ENCODE results near the gene MMS22L.
A peak's percentile ranks its signal among the peaks of the same experiment; 100 is the strongest.

Gene MMS22L

DNA sequence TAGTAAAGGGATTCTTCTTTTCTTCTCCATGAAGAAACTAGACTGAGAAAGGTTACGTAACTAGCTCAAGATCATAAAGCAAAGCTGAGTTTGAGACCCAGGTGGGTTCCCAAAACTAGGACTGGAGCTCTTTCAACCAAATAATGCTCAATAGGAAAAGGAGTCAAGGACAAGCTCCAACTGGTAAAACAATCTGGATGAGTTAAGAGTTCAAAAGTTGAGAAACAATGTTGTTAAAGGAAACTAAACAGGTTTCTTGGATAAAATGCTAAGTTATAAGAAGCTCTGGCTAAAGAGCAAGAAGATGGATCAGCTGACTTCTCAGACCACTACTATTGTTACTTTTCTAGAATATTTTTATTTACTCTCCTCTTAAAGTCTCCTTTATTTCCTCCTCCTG is 137.3 kb downstream of the MMS22L start:
- H3K9me3 Mint-ChIP-seq = no peaks in the 10 kb centered on the region
- no peak for DNase-seq (ENCODE audit: low spot score)
- no peaks in the 10 kb centered on the region for H3K27me3 Mint-ChIP-seq (ENCODE audit: low read depth)
- no peak overlapping the region for H3K4me3 Mint-ChIP-seq
- no peak overlapping the region for H3K27ac Mint-ChIP-seq
- H3K36me3 Mint-ChIP-seq (ENCODE audit: low read depth) = peaks cover 25% of the 10 kb centered on the region
- H3K4me1 Mint-ChIP-seq (ENCODE audit: low read depth) = no peaks in the 10 kb centered on the region

DNA sequence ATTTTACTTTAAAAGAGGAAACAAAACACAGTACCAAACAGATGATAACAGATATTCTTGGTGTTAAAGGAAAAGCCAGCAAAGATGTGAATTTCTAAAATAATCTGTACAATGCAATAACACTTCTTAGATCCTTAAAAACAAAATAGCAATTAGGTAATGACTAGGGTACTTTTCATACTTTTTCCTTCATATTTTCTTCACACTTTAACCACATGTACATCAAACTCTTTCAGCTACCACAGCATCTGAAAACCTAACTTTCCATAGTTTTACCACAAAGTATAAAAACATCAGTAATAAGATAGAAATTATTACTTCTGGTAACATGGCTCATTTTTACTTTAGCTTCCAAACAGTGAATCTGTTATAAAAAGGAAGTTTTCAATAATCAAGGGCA is 141.3 kb downstream of the MMS22L start:
- H3K27me3 Mint-ChIP-seq (ENCODE audit: low read depth) = no peaks in the 10 kb centered on the region
- H3K4me1 Mint-ChIP-seq (ENCODE audit: low read depth) = no peaks in the 10 kb centered on the region
- no peak overlapping the region for H3K27ac Mint-ChIP-seq

DNA sequence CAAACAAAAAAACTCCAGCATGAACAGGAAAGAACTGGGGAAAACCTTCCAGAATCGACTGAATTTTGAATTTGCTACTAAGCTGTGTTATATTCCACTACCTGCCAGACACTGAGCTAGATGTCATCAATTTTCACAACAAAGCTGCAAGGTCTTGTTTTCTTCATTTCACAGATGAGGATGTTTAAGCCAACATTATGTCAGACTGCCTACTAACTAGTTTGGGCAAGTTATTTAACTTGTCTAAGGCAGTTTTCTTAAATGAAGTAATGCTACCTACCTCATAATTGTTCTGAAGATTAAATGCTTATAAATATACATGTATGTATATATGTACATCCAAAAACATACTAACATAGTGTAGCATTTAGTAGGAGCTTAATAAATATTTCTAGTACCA is 144.4 kb downstream of the MMS22L start:
- no peaks in the 10 kb centered on the region for H3K9me3 Mint-ChIP-seq
- no peaks in the 10 kb centered on the region for H3K27me3 Mint-ChIP-seq (ENCODE audit: low read depth)
- H3K4me1 Mint-ChIP-seq (ENCODE audit: low read depth) = no peaks in the 10 kb centered on the region
- no peak overlapping the region for H3K27ac Mint-ChIP-seq
- no peak overlapping the region for H3K4me3 Mint-ChIP-seq
- DNase-seq (ENCODE audit: low spot score) = no peak
- peaks cover 3% of the 10 kb centered on the region for H3K36me3 Mint-ChIP-seq (ENCODE audit: low read depth)

More for the DNA sequence above, 141.3 kb downstream of the MMS22L start:
- no peak for DNase-seq (ENCODE audit: low spot score)
- Mint-ChIP-seq H3K36me3 (ENCODE audit: low read depth) (peaks cover 9% of the 10 kb centered on the region), H3K4me3 (no peak overlapping the region), H3K9me3 (no peaks in the 10 kb centered on the region)

DNA sequence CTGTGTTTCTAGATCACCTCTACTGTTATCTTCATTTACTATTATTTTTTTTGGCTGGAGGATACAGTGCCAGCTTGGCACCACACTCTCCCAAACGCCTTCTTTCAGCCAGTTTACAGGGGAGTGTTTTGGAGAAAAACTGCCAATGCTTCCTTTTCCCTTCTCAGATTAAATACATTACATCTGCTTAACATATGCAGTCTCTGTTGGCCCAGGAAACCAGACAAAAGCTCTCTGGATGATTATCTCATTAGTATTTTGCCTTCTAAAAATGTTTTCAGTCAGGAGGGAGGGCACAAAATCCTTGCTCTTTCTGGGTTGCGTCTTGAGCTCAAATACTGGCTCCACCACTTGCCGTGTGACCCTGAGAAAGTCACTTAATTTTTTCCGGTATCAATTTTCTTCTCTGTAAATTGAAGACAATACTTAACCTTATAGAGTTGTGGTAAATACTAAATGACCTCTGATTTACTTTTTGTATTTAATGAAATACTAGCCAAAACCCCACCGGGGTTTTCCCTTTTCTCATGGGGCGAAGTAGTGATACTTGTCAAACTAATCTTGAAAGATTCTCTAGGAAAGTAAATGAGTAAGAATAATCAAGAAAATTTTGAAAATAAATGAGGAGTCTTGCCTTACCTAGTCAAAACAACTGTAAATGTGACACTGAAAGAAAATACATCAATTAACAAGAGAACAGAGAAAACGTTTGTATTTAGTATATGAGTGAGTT is 146.2 kb downstream of the MMS22L start:
- DNase-seq (ENCODE audit: low spot score) = no peak
- H3K4me1 Mint-ChIP-seq (ENCODE audit: low read depth) = no peaks in the 10 kb centered on the region
- no peaks in the 10 kb centered on the region for H3K36me3 Mint-ChIP-seq (ENCODE audit: low read depth)
- no peaks in the 10 kb centered on the region for H3K27me3 Mint-ChIP-seq (ENCODE audit: low read depth)
- no peaks in the 10 kb centered on the region for H3K9me3 Mint-ChIP-seq
- no peak overlapping the region for H3K27ac Mint-ChIP-seq
- H3K4me3 Mint-ChIP-seq = no peak overlapping the region

DNA sequence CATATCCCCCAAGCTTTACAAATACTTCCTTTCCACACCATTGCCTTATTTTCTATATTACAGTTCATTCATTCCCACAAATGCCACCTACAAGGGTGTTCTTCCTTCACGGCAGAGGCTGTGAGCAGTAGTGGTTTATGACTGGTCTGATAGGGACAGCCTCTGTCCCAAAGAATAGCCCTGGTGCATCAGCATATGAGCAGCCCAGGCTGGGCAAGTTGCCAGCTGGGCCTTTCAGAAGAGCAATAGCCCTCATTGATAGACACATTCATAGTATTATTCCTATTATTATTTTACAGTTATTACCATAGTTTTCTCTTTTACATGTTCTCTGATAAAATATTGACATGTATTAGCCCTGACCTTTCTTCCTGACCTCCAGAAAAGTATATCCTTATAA is 149.9 kb downstream of the MMS22L start:
- Mint-ChIP-seq H3K9me3 (no peaks in the 10 kb centered on the region), H3K27ac (no peak overlapping the region), H3K4me3 (no peak overlapping the region), H3K36me3 (ENCODE audit: low read depth) (no peaks in the 10 kb centered on the region), H3K27me3 (ENCODE audit: low read depth) (no peaks in the 10 kb centered on the region), H3K4me1 (ENCODE audit: low read depth) (no peaks in the 10 kb centered on the region)
- no peak for DNase-seq (ENCODE audit: low spot score)

DNA sequence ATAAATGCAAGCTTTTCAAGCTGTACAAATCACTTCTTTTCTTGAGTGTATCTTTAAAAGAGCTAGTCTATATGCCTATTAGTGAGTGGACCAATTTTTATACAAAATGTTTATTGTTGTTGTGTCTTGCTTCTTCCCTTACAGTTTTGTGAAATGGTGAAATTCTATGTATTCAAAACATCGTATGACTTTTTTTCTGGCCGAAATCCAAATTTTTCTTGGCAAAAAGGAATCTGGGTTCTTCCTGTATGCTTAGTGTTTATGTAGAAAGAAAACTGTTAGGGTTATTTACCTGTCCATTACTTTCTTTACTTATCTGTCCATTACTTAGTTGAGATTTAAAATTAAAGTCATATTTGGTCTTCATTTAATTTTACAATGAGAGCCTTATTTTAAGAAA is 153.9 kb downstream of the MMS22L start:
- Mint-ChIP-seq H3K9me3 (no peaks in the 10 kb centered on the region), H3K4me1 (ENCODE audit: low read depth) (no peaks in the 10 kb centered on the region), H3K27ac (no peak overlapping the region), H3K36me3 (ENCODE audit: low read depth) (no peaks in the 10 kb centered on the region), H3K4me3 (no peak overlapping the region), H3K27me3 (ENCODE audit: low read depth) (no peaks in the 10 kb centered on the region)
- DNase-seq (ENCODE audit: low spot score) = no peak

DNA sequence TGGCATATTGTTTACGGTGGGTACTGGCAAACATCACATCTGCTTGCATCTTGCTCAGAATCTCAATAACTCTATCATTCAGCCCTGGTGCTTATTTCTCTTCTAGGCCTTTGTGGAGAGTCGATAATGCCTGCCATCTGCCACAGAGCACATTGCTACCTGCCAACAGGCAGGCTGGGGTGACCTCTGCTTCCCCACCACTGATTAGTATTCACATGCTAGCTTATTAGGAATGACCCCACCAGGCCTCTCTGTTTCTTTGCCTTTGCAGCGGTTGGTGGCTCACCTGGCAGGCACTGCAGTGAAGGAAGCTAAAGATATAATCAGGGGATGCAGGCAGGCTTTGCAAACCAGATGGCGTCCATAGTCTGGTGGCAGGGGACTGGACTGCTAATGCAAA is 154.5 kb downstream of the MMS22L start:
- no peak overlapping the region for H3K4me3 Mint-ChIP-seq

DNA sequence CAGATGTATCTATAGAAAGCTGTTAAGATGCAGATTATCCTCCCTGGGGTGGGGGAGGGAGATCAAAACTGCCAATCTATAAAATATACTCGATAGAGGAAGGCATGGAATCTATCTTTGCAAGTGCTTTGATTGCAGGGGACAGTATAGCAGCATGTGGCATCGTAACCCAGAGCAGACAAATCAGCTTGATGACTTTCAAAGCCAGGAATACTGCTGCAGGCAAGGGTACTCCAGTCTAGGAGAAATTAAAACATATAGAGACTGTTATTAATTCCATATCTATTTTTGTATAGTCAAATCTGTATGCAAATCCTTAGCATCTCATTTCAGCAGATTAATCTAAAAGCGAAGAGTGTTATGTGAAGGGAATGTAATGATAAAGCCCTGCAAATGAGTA is 159.4 kb downstream of the MMS22L start:
- Mint-ChIP-seq H3K27ac (no peak overlapping the region), H3K9me3 (no peaks in the 10 kb centered on the region), H3K36me3 (ENCODE audit: low read depth) (no peaks in the 10 kb centered on the region), H3K4me1 (ENCODE audit: low read depth) (no peaks in the 10 kb centered on the region), H3K4me3 (no peak overlapping the region), H3K27me3 (ENCODE audit: low read depth) (peaks cover 10% of the 10 kb centered on the region)
- DNase-seq (ENCODE audit: low spot score) = no peak

More for the DNA sequence above, 154.5 kb downstream of the MMS22L start:
- no peaks in the 10 kb centered on the region for H3K27me3 Mint-ChIP-seq (ENCODE audit: low read depth)
- no peak overlapping the region for H3K27ac Mint-ChIP-seq
- no peak for DNase-seq (ENCODE audit: low spot score)
- H3K9me3 Mint-ChIP-seq = no peaks in the 10 kb centered on the region
- H3K4me1 Mint-ChIP-seq (ENCODE audit: low read depth) = no peaks in the 10 kb centered on the region
- H3K36me3 Mint-ChIP-seq (ENCODE audit: low read depth) = no peaks in the 10 kb centered on the region

DNA sequence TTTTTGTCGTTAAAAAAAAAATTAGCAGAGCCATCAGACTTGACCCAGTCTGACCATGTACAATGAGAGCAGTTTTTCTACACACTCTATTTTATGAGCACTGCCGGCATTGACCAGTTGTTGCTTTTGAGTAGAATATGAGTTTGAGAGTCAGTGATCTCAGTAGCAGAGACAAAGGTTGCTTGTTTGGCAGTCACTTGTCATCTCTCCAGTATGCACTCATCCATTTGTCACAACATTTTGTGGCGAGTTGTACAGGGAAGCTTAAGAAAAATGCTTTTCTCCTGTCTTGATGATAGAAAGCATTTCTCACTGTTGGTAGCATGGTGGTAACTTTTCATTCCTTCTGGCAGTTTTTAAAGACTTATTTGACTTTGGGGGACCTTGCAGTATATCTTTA is 159.9 kb downstream of the MMS22L start:
- no peaks in the 10 kb centered on the region for H3K36me3 Mint-ChIP-seq (ENCODE audit: low read depth)
- no peaks in the 10 kb centered on the region for H3K4me1 Mint-ChIP-seq (ENCODE audit: low read depth)

DNA sequence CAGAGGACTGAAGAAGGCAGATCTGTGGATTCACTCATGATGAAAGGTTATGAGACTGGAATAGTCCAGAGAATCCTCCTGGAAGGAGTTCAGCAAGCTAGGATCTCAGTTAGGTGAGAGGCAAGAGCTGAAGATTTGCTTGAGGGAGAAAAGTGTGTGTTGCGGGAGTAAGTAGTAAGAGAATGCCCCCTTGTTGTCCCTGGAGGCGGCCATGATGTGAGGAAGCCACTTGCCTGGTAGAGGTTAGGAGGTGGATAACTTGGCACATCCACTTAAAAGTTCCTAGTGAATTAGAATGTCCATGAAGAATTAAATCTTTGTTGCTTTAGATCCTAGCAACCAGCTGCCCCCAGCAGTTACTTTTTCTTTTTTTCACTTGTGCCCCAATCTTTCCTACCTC is 162.5 kb downstream of the MMS22L start:
- Mint-ChIP-seq H3K9me3 (no peaks in the 10 kb centered on the region), H3K27me3 (ENCODE audit: low read depth) (peaks cover 10% of the 10 kb centered on the region), H3K4me1 (ENCODE audit: low read depth) (no peaks in the 10 kb centered on the region), H3K27ac (no peak overlapping the region), H3K36me3 (ENCODE audit: low read depth) (no peaks in the 10 kb centered on the region), H3K4me3 (no peak overlapping the region)
- DNase-seq (ENCODE audit: low spot score) = no peak

More for the DNA sequence above, 159.9 kb downstream of the MMS22L start:
- H3K27ac Mint-ChIP-seq = no peak overlapping the region
- peaks cover 10% of the 10 kb centered on the region for H3K27me3 Mint-ChIP-seq (ENCODE audit: low read depth)
- DNase-seq (ENCODE audit: low spot score) = no peak
- H3K4me3 Mint-ChIP-seq = no peak overlapping the region
- no peaks in the 10 kb centered on the region for H3K9me3 Mint-ChIP-seq

DNA sequence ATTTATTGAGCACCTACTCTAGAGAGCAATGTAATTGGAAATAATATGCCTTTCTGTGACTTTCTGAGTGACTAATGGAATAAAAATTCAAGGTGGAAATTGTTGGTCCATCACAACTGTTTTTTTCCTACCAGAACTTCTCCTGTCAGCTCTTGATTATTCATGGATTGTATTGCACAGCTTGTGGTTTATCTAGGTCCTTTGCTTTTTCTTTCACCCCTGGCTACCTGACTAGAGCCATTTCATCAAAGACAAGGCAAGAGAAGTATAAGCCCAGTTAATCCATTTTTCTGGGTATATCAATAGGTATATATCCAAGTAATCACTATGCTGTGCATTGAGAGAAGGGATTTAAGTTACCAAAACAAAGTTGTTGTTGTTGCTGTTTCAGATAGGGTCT is 168.4 kb downstream of the MMS22L start:
- no peaks in the 10 kb centered on the region for H3K27me3 Mint-ChIP-seq (ENCODE audit: low read depth)

DNA sequence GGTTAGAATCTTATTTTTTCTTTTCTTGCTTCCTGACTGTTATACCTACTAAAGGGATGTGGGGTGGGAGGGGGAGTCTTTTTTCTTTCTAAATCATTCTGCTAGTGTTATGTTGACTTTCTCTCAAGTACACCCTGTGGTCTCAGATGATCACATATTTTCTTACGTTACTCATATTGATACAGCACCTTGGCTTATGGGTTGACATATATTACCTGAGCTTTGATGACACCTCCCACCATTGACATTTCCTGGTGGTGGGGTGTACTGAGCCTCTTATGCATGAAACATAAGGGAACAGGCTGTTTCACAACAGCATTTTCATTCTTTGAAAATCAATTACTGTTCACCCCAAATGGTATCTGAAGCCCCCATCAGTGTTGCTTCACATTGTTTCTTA is 169.8 kb downstream of the MMS22L start:
- no peak overlapping the region for H3K4me3 Mint-ChIP-seq

More for the DNA sequence above, 168.4 kb downstream of the MMS22L start:
- Mint-ChIP-seq H3K4me1 (ENCODE audit: low read depth) (peaks cover 13% of the 10 kb centered on the region), H3K4me3 (no peak overlapping the region), H3K9me3 (no peaks in the 10 kb centered on the region), H3K27ac (no peak overlapping the region), H3K36me3 (ENCODE audit: low read depth) (no peaks in the 10 kb centered on the region)
- DNase-seq (ENCODE audit: low spot score) = no peak

DNA sequence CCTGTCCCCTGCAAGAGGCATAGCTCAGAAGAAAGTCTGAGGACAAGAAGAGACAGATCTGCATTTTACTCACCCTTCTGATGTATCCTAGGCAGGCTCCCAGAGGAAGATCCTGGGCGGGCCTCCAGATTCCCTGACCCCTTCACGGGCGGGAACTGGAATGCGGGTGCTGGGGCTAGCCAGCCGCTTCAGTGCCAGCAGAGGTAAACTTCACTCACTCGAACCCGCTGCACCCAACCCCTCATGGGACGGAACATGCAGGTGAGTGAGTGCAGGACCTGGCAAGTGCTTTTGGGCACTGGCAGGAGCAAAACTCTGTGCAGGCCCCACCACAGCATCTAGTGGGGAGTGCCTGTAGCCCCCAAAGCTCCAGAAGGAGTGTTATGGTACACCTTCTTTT is 171.8 kb downstream of the MMS22L start:
- Mint-ChIP-seq H3K9me3 (no peaks in the 10 kb centered on the region), H3K4me3 (no peak overlapping the region), H3K36me3 (ENCODE audit: low read depth) (no peaks in the 10 kb centered on the region), H3K4me1 (ENCODE audit: low read depth) (peaks cover 13% of the 10 kb centered on the region), H3K27ac (no peak overlapping the region), H3K27me3 (ENCODE audit: low read depth) (no peaks in the 10 kb centered on the region)
- DNase-seq (ENCODE audit: low spot score) = no peak

More for the DNA sequence above, 169.8 kb downstream of the MMS22L start:
- Mint-ChIP-seq H3K9me3 (no peaks in the 10 kb centered on the region), H3K27ac (no peak overlapping the region), H3K4me1 (ENCODE audit: low read depth) (peaks cover 13% of the 10 kb centered on the region), H3K27me3 (ENCODE audit: low read depth) (no peaks in the 10 kb centered on the region), H3K36me3 (ENCODE audit: low read depth) (no peaks in the 10 kb centered on the region)
- no peak for DNase-seq (ENCODE audit: low spot score)

DNA sequence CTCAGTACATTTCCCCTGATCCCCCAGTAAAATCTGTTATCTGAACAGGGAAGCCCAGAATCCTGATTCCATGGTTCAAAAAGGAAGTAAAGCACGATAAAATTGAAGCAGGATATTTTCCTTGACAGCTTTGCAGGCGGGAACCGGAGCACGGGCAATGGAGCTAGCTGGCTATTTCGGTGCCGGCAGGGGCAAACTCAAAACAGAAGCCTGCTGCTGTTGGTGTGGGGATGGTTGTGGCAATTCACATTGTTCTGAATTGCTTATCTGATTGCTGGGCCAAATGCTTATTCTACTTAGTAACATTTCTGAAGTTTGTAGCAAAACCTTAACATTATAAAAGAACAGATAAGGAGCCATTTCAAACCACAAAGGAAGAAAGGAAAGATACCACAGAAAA is 172.4 kb downstream of the MMS22L start:
- H3K27me3 Mint-ChIP-seq (ENCODE audit: low read depth) = no peaks in the 10 kb centered on the region
- H3K4me1 Mint-ChIP-seq (ENCODE audit: low read depth) = peaks cover 14% of the 10 kb centered on the region
- H3K4me3 Mint-ChIP-seq = peak overlapping the region; percentile 41
- H3K9me3 Mint-ChIP-seq = no peaks in the 10 kb centered on the region
- no peak for DNase-seq (ENCODE audit: low spot score)
- peak overlapping the region; percentile 24 for H3K27ac Mint-ChIP-seq
- H3K36me3 Mint-ChIP-seq (ENCODE audit: low read depth) = no peaks in the 10 kb centered on the region

DNA sequence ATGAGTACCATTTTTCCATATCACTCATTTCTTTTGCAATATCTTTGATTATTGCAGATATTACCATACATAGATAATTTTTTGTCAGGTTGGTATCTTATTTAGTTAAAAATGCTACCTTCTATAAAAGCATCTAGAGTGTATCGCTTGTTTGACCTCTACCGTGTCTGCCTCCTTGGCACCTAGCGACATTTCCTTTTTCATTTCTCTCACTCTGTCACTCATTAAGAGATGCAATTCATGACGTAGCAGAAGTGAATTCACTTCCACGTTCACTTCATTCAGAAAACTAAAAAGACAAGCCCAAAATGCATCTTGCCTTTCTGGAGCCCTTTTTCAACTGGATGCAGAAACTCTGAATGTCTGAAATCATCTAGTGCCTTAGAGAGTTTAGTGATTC is 172.9 kb downstream of the MMS22L start:
- peak overlapping the region; percentile 41 for H3K4me3 Mint-ChIP-seq
- H3K9me3 Mint-ChIP-seq = no peaks in the 10 kb centered on the region
- no peak overlapping the region for H3K27ac Mint-ChIP-seq
- DNase-seq (ENCODE audit: low spot score) = no peak
- no peaks in the 10 kb centered on the region for H3K36me3 Mint-ChIP-seq (ENCODE audit: low read depth)
- H3K27me3 Mint-ChIP-seq (ENCODE audit: low read depth) = peaks cover 3% of the 10 kb centered on the region
- H3K4me1 Mint-ChIP-seq (ENCODE audit: low read depth) = peaks cover 17% of the 10 kb centered on the region
